IMR-90 (cell line): ENCODE data around the gene LMNTD2. TPM values are rescaled to one million over a fixed set of nuclear protein-coding genes. Genes with fewer than 3 reads are reported as not detected.

Experiments used
- ATAC-seq: fragments of 200-7000 bp; cut with Tn5 transposase; 2 replicates; pipeline ENCODE4 v1.9.1; 2020; ENCODE audit warnings: low read depth, mild to moderate bottlenecking, moderate library complexity
- BruUV-seq: library from RNA; stranded (reverse); fragments of 400-500 nt; replicated peaks from 2 replicates; lab custom pipeline; 2021; lab: Mats Ljungman, UMichigan
- CTCF ChIA-PET: fragments of 300-600 bp; formaldehyde crosslinking; extraction: SDS; loops from one replicate; lab custom pipeline; 2021; ENCODE audit warnings: antibody characterized with exemption; lab: Yijun Ruan, JAX
- POLR2A ChIA-PET: fragments of 300-600 bp; sonication (Branson Sonifier 250); formaldehyde crosslinking; loops from one replicate; lab custom pipeline; 2022; ENCODE audit warnings: antibody characterized with exemption; ENCODE audit not compliant: unreplicated experiment; lab: Charles Lee
- DNase-seq: peaks from one replicate; pipeline ENCODE4 v3.0.0; 2013
- H2AFZ ChIP-seq: replicated peaks from 2 replicates; pipeline ENCODE3; 2013; ENCODE audit warnings: low read length, mild to moderate bottlenecking; ENCODE audit not compliant: poor library complexity
- H2AK5ac ChIP-seq: 2 replicates; pipeline ENCODE4 v1.6.1; 2013; ENCODE audit warnings: low read depth, low read length, inconsistent platforms
- H2AK9ac ChIP-seq: replicated peaks from 2 replicates; pipeline ENCODE3; 2013; ENCODE audit warnings: mild to moderate bottlenecking, low read depth, low read length, moderate library complexity; ENCODE audit not compliant: poor library complexity
- H2BK120ac ChIP-seq: 2 replicates; pipeline ENCODE4 v1.6.1; 2013; ENCODE audit warnings: low read depth, low read length, inconsistent platforms
- H2BK15ac ChIP-seq: 3 replicates; pipeline ENCODE4 v1.6.1; 2013; ENCODE audit warnings: low read depth, low read length, inconsistent platforms
- H2BK20ac ChIP-seq: 2 replicates; pipeline ENCODE4 v1.6.1; 2013; ENCODE audit warnings: low read depth, mild to moderate bottlenecking, inconsistent platforms, low read length, moderate library complexity
- H2BK5ac ChIP-seq: 2 replicates; pipeline ENCODE4 v1.6.1; 2013; ENCODE audit warnings: mild to moderate bottlenecking, low read depth, low read length, inconsistent platforms; ENCODE audit not compliant: poor library complexity, severe bottlenecking
- H3K14ac ChIP-seq: replicated peaks from 2 replicates; pipeline ENCODE4 v1.6.1; 2013; ENCODE audit warnings: low read depth, low read length, inconsistent platforms
- H3K18ac ChIP-seq: 2 replicates; pipeline ENCODE4 v1.6.1; 2013; ENCODE audit warnings: low read depth, low read length, control low read depth
- H3K23ac ChIP-seq: 2 replicates; pipeline ENCODE4 v1.6.1; 2013; ENCODE audit warnings: low read depth, low read length, inconsistent platforms
- H3K27ac ChIP-seq: 2 replicates; pipeline ENCODE4 v1.5.1; 2013; ENCODE audit warnings: mild to moderate bottlenecking, control low read depth, low read length; ENCODE audit not compliant: insufficient read depth
- H3K27me3 ChIP-seq: 2 replicates; pipeline ENCODE4 v1.6.1; 2013; ENCODE audit warnings: low read length; ENCODE audit not compliant: control insufficient read depth, insufficient read depth
- H3K36me3 ChIP-seq: 2 replicates; pipeline ENCODE4 v1.6.1; 2013; ENCODE audit warnings: low read length, mixed read lengths; ENCODE audit not compliant: control insufficient read depth, insufficient read depth
- H3K4ac ChIP-seq: 2 replicates; pipeline ENCODE4 v1.6.1; 2013; ENCODE audit warnings: low read depth, low read length, inconsistent platforms
- H3K4me1 ChIP-seq: 2 replicates; pipeline ENCODE4 v1.6.1; 2013; ENCODE audit warnings: low read length, mixed read lengths; ENCODE audit not compliant: control insufficient read depth, insufficient read depth
- H3K4me2 ChIP-seq: 2 replicates; pipeline ENCODE4 v1.6.1; 2013; ENCODE audit warnings: low read depth, mild to moderate bottlenecking, control low read depth, low read length, moderate library complexity
- H3K4me3 ChIP-seq: 2 replicates; pipeline ENCODE4 v1.5.1; 2013; ENCODE audit warnings: low read depth, mild to moderate bottlenecking, control low read depth, low read length, moderate library complexity; ENCODE audit not compliant: insufficient read depth
- H3K56ac ChIP-seq: 2 replicates; pipeline ENCODE4 v1.6.1; 2013; ENCODE audit warnings: low read length, inconsistent platforms; ENCODE audit not compliant: insufficient read depth; ENCODE audit errors: extremely low read depth
- H3K79me1 ChIP-seq, 2 experiments: 2 replicates each; pipeline ENCODE4 v1.6.1; 2013; ENCODE audit warnings: low read length in 2 of 2, inconsistent platforms in 1 of 2, low read depth in 1 of 2
- H3K9ac ChIP-seq: 2 replicates; pipeline ENCODE4 v1.6.1; 2013; ENCODE audit warnings: low read depth, low read length, control low read depth
- H3K9me1 ChIP-seq: 2 replicates; pipeline ENCODE4 v1.6.1; 2013; ENCODE audit warnings: low read length, inconsistent platforms; ENCODE audit not compliant: insufficient read depth
- H3K9me3 ChIP-seq: 2 replicates; pipeline ENCODE4 v1.6.1; 2013; ENCODE audit warnings: low read length; ENCODE audit not compliant: control insufficient read depth, insufficient read depth
- H4K20me1 ChIP-seq: 2 replicates; pipeline ENCODE4 v1.6.1; 2013; ENCODE audit warnings: low read length, inconsistent platforms; ENCODE audit not compliant: insufficient read depth
- H4K5ac ChIP-seq: 2 replicates; pipeline ENCODE4 v1.6.1; 2013; ENCODE audit warnings: mild to moderate bottlenecking, low read depth, low read length, control low read depth
- H4K8ac ChIP-seq, 2 experiments: 2 replicates each; pipeline ENCODE4 v1.6.1; 2013; ENCODE audit warnings: low read depth in 2 of 2, low read length in 2 of 2, control low read depth in 1 of 2, inconsistent platforms in 1 of 2
- H4K91ac ChIP-seq: 2 replicates; pipeline ENCODE4 v1.6.1; 2013; ENCODE audit warnings: low read depth, low read length, inconsistent platforms; ENCODE audit not compliant: insufficient read depth
- CEBPB ChIP-seq: IDR thresholded peaks from 2 replicates; pipeline ENCODE4 v1.6.1; 2012; ENCODE audit warnings: low read depth, low read length, improper control_type of control experiment
- CTCF ChIP-seq: conservative IDR thresholded peaks from 2 replicates; pipeline ENCODE4 v1.5.1; 2012; ENCODE audit warnings: mild to moderate bottlenecking, low read depth, low read length, improper control_type of control experiment
- ELK1 ChIP-seq: fragments of 150-350 bp; IDR thresholded peaks from 2 replicates; pipeline ENCODE4 v1.6.1; 2016; ENCODE audit warnings: low read depth, mild to moderate bottlenecking, low read length, moderate library complexity, borderline replicate concordance
- MAFK ChIP-seq: IDR thresholded peaks from 2 replicates; pipeline ENCODE4 v1.6.1; 2012; ENCODE audit warnings: low read depth, low read length, improper control_type of control experiment
- MAZ ChIP-seq: IDR thresholded peaks from 2 replicates; pipeline ENCODE4 v1.6.1; 2012; ENCODE audit warnings: low read depth, mild to moderate bottlenecking, low read length, improper control_type of control experiment, moderate library complexity, borderline replicate concordance
- MXI1 ChIP-seq: IDR thresholded peaks from 2 replicates; pipeline ENCODE4 v1.6.1; 2012; ENCODE audit warnings: low read depth, mild to moderate bottlenecking, low read length, moderate library complexity, borderline replicate concordance
- RAD21 ChIP-seq: IDR thresholded peaks from 2 replicates; pipeline ENCODE4 v1.6.1; 2012; ENCODE audit warnings: low read length, improper control_type of control experiment
- RCOR1 ChIP-seq: IDR thresholded peaks from 2 replicates; pipeline ENCODE4 v1.6.1; 2012; ENCODE audit warnings: mild to moderate bottlenecking, low read length, improper control_type of control experiment; ENCODE audit not compliant: insufficient replicate concordance
- WGBS, 2 experiments: methylation state at CpG; one replicate each; pipeline versions ENCODE4 v1.1.5 to v1.1.7; 2013; ENCODE audit warnings: missing lambda C conversion rate in 2 of 2; ENCODE audit not compliant: insufficient read length in 1 of 2; ENCODE audit errors: extremely low coverage in 2 of 2; 5-methylcytosine and 5-hydroxymethylcytosine counted together
- dilution Hi-C: fragments of 300-500 bp; cut with HindIII; formaldehyde crosslinking; loops from one replicate; pipeline ENCODE4 v1.14.3; 2018; ENCODE audit warnings: low sequenced_read_pairs; ENCODE audit not compliant: unreplicated experiment
- in situ Hi-C: fragments of 300-500 bp; cut with MboI; formaldehyde crosslinking; loops from 3 replicates; pipeline ENCODE4 v1.14.3; 2019; ENCODE audit warnings: low sequenced_read_pairs, inconsistent platforms, mixed read lengths
- intact Hi-C: fragments of 100-400 bp; cut with micrococcal nuclease; formaldehyde crosslinking; loops from 2 replicates; pipeline ENCODE4 v1.10.0; 2022
- polyA plus RNA-seq, 3 experiments: library from polyadenylated mRNA; depleted of rRNA; stranded (reverse); fragments of >200 nt; gene quantifications; 2 replicates each; pipeline ENCODE4 v1.2.3, GENCODE V29; 2012; ENCODE audit warnings: low replicate concordance in 1 of 3
- total RNA-seq: library from RNA; depleted of rRNA; stranded (reverse); fragments of >200 nt; gene quantifications from 2 replicates; pipeline ENCODE4 v1.2.3, GENCODE V29; 2012

The LMNTD2 gene
- total and polyA plus RNA-seq, 2 of the 4 experiments (the other 2 are of a cell fraction) = 0.18 to 1.3 TPM

- intact Hi-C loops (no loop called here), dilution Hi-C loops (no loop called here), in situ Hi-C loops (no loop called here)
- ATAC-seq (no peak), DNase-seq (no peak)
- peaks cover 17% of the 10 kb centered on the region for H3K4me1 ChIP-seq
- no peak overlapping the region for H4K8ac ChIP-seq
- ChIA-PET CTCF (no interaction called here), POLR2A (no interaction called here)
- no peak overlapping the region for H4K5ac ChIP-seq
- no peak overlapping the region for H3K14ac ChIP-seq
- no peak for TF ChIP-seq MAZ
- TF ChIP-seq CEBPB = no peak
- TF ChIP-seq CTCF = no peak
- TF ChIP-seq RCOR1 = no peak
- TF ChIP-seq ELK1 = no peak
- TF ChIP-seq MAFK = no peak
- no peak for TF ChIP-seq MXI1
- no peak for TF ChIP-seq RAD21
- no peak overlapping the region for H3K18ac ChIP-seq
- H3K9ac ChIP-seq = no peak overlapping the region
- no peak overlapping the region for H2BK5ac ChIP-seq
- H3K9me1 ChIP-seq = peaks cover 7% of the 10 kb centered on the region; the same call in 1 of the 2 replicates
- H2BK20ac ChIP-seq = no peak overlapping the region
- no peak overlapping the region for H2BK120ac ChIP-seq
- no peak overlapping the region for H3K4me3 ChIP-seq
- no peaks in the 10 kb centered on the region; the same call in 1 of the 2 replicates for H3K36me3 ChIP-seq
- peaks cover 4 to 17% of the 10 kb centered on the region in 2 experiments; a peak in 2 of 4 replicates for H3K79me1 ChIP-seq
- H3K4me2 ChIP-seq = no peak overlapping the region
- no peak overlapping the region for H3K23ac ChIP-seq
- H3K4ac ChIP-seq = no peak overlapping the region
- no peak overlapping the region for H2AFZ ChIP-seq
- peak overlapping the region; percentile 65 for H2AK9ac ChIP-seq
- BruUV-seq = no TSS peak
- no peak overlapping the region for H2BK15ac ChIP-seq
- H3K56ac ChIP-seq = no peak overlapping the region
- no peaks in the 10 kb centered on the region; the same call in 1 of the 2 replicates for H3K27me3 ChIP-seq
- H4K20me1 ChIP-seq = peaks cover 22% of the 10 kb centered on the region
- no peak overlapping the region for H3K27ac ChIP-seq
- no peak overlapping the region for H4K91ac ChIP-seq
- H2AK5ac ChIP-seq = peak overlapping the region; percentile 26; the same call in 1 of the 2 replicates
- WGBS, 2 experiments = 97% methylated on average over 6 of the region's 16 CpGs; no CpG with 5 or more reads in 1 of the 2 experiments
- H3K9me3 ChIP-seq = no peaks in the 10 kb centered on the region
Observed at GRCh38 chr11:573146-573759, 12.7 kb upstream of the LMNTD2 start.
